ENCODE data around the gene SAXO1. TPM values are rescaled to one million over a fixed set of nuclear protein-coding genes. Genes with fewer than 3 reads are reported as not detected.
"Not testable (repeated sequence)": the region's sequence is repeated elsewhere in the genome, so short reads cannot be mapped to it uniquely, and the experiment has no call there.

The SAXO1 gene
- total RNA-seq, 4 donors from 2014 or later: 0.20 TPM; not detected in 3

- in situ Hi-C loops (cut with MboI; ENCODE audit: low sequenced_read_pairs in 4 of 4): no loop called here
These were observed 33.7 kb downstream of the SAXO1 start for GRCh38 chr9:18999173-18999785.

DNA sequence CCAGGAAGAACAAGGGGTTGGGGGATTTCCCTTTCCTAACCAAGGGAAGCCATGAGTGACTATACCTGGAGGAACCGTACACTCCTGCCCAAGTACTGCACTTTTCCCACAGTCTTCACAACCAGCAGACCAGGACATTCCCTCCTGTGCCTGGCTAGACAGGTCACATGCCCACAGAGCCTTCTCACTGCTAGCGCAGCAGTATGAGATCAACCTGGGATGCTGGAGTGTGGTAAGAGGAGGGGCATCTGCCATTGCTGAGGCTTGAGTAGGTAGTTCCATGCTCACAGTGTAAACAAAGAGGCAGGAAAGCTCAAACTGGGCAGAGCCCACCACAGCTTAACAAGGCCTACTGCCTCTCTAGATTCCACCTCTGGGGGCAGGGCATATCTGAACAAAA lies 35.9 kb downstream of the SAXO1 start:
- in situ Hi-C loops (cut with MboI; ENCODE audit: low sequenced_read_pairs in 4 of 4) (no loop called here), intact Hi-C loops (cut with DNase I; ENCODE audit: low total_unique reads) (no loop called here)
- Histone ChIP-seq H3K36me3 (no peaks in the 10 kb centered on the region), H3K9me3 (no peaks in the 10 kb centered on the region), H3K4me1 (no peaks in the 10 kb centered on the region), H3K27me3 (no peaks in the 10 kb centered on the region), H3K4me3 (no peak overlapping the region), H3K27ac (no peak overlapping the region)
- TF ChIP-seq POLR2A (IDR thresholded peaks at IDR 0.05) (no peak), CTCF (IDR thresholded peaks at IDR 0.05 in 4 of 5, conservative IDR thresholded peaks at IDR 0.05 in 1 of 5) (no peak)
- ATAC-seq (no peak), DNase-seq (no peak)

More at GRCh38 chr9:18999173-18999785, 33.7 kb downstream of the SAXO1 start:
- H3K9me3 ChIP-seq: no peaks in the 10 kb centered on the region
- no peak overlapping the region for H3K4me3 ChIP-seq
- no peaks in the 10 kb centered on the region for H3K36me3 ChIP-seq
- ATAC-seq (no peak), DNase-seq (no peak)
- H3K4me1 ChIP-seq: no peaks in the 10 kb centered on the region
- no peak for TF ChIP-seq CTCF (IDR thresholded peaks at IDR 0.05 in 4 of 5, conservative IDR thresholded peaks at IDR 0.05 in 1 of 5)
- no peak for TF ChIP-seq POLR2A (IDR thresholded peaks at IDR 0.05)
- H3K27ac ChIP-seq: no peak overlapping the region
- no peaks in the 10 kb centered on the region for H3K27me3 ChIP-seq
- intact Hi-C loops (cut with DNase I; ENCODE audit: low total_unique reads): no loop called here

- no peak for ATAC-seq
- in situ Hi-C loops (cut with MboI; ENCODE audit: low sequenced_read_pairs in 4 of 4) (no loop called here), intact Hi-C loops (cut with DNase I; ENCODE audit: low total_unique reads) (no loop called here)
- H3K36me3 ChIP-seq: no peaks in the 10 kb centered on the region
- no peaks in the 10 kb centered on the region for H3K9me3 ChIP-seq
- TF ChIP-seq POLR2A (IDR thresholded peaks at IDR 0.05) (no peak), CTCF (IDR thresholded peaks at IDR 0.05 in 4 of 5, conservative IDR thresholded peaks at IDR 0.05 in 1 of 5) (no peak)
- no peak overlapping the region for H3K4me3 ChIP-seq
- H3K4me1 ChIP-seq: no peaks in the 10 kb centered on the region
- no peak for DNase-seq
- no peak overlapping the region for H3K27ac ChIP-seq
- H3K27me3 ChIP-seq: no peaks in the 10 kb centered on the region
These were observed 36.8 kb downstream of the SAXO1 start for GRCh38 chr9:18996211-18996610.

DNA sequence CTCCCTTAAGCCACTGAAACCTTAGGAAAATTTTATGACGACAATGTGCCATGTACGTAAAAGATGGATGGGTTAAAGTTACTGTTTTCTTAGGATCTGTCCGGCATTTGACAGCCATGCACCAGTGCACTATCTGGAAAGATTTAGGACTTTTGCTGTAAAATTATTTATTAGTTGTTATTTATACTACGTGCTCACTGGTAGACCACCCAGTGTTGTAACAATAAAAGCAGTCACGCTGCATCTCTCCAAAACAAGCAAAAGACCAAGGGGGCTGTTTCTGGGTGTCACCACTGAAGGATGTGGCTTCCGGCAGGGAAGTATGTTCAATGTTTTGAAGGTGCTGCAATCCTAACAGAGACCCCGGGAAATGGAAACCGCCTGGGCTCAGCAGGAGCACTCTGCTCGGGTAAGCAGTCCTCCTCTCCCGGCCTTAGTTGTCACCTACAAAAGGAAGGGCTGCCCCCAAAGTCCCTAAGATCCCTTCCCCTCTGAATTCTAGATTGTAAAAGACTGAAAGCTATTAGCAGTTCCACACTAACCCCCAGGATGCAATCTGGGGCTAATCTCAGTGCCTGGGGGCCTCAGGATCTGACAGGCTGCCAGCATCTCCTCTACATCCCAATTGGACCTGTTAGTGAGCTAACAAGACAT lies 38.6 kb downstream of the SAXO1 start:
- intact Hi-C loops (cut with DNase I; ENCODE audit: low total_unique reads) (no loop called here), in situ Hi-C loops (cut with MboI; ENCODE audit: low sequenced_read_pairs in 4 of 4) (no loop called here)
- DNase-seq (no peak), ATAC-seq (no peak)
- no peaks in the 10 kb centered on the region for H3K9me3 ChIP-seq
- H3K4me3 ChIP-seq: no peak overlapping the region
- no peaks in the 10 kb centered on the region for H3K36me3 ChIP-seq
- no peak overlapping the region for H3K27ac ChIP-seq
- H3K27me3 ChIP-seq: no peaks in the 10 kb centered on the region
- TF ChIP-seq CTCF (IDR thresholded peaks at IDR 0.05 in 4 of 5, conservative IDR thresholded peaks at IDR 0.05 in 1 of 5): no peak
- no peak for TF ChIP-seq POLR2A (IDR thresholded peaks at IDR 0.05)
- H3K4me1 ChIP-seq: no peaks in the 10 kb centered on the region

DNA sequence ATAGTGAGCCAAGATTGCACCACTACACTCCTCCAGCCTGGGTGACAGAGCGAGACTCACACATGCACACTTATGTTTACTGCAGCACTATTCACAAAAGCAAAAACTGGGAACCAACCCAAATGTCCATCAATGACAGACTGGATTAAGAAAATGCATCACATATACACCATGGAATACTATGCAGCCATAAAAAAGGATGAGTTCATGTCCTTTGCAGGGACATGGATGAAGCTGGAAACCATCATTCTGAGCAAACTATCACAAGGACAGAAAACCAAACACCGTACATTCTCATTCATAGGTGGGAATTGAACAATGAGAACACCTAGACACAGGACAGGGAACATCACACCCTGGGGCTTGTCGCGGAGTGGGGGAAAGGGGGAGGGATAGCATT lies 41.8 kb downstream of the SAXO1 start:
- in situ Hi-C loops (cut with MboI; ENCODE audit: low sequenced_read_pairs in 4 of 4); H3K9me3 ChIP-seq; H3K36me3 ChIP-seq; H3K4me3 ChIP-seq; intact Hi-C loops (cut with DNase I; ENCODE audit: low total_unique reads); ATAC-seq; DNase-seq; H3K27me3 ChIP-seq; H3K4me1 ChIP-seq; H3K27ac ChIP-seq: not testable (repeated sequence)
